Pancreas (tissue), 10 donors: ENCODE data around the gene ANGPTL2. TPM values are rescaled to one million over a fixed set of nuclear protein-coding genes. Genes with fewer than 3 reads are reported as not detected.
"Not testable (repeated sequence)": the region's sequence is repeated elsewhere in the genome, so short reads cannot be mapped to it uniquely, and the experiment has no call there.

Source experiments
- ATAC-seq, 4 donors: fragments of 200-7000 bp; cut with Tn5 transposase; one replicate each; pipeline versions ENCODE4 v1.8.0 to v1.9.1; 2020; ENCODE audit warnings: mild to moderate bottlenecking in 4 of 4, moderate library complexity in 4 of 4
- DNase-seq, 6 donors: peaks; one replicate each; pipeline ENCODE4 v3.0.0-alpha.2; 2020
- FAIRE-seq: peaks from 2 replicates; lab custom pipeline; 2012; peaks lifted over from hg19 to GRCh38; lab: Jason Lieb, UNC
- H3K27ac ChIP-seq, 4 donors: fragments of 200-600 bp; sonication (generic); 1 replicate in 3 of 4; 2 replicates in 1 of 4; pipeline versions ENCODE4 v1.5.0 to v1.8.0; 2020
- H3K27me3 ChIP-seq, 4 donors: fragments of 200-600 bp; one replicate each; pipeline ENCODE4 v1.8.0; 2021
- H3K36me3 ChIP-seq, 3 donors: fragments of 200-600 bp; sonication (generic) in 1 of 3; one replicate each; pipeline versions ENCODE4 v1.5.0 to v1.8.0; 2020 to 2021
- H3K4me1 ChIP-seq, 3 donors: fragments of 200-600 bp; one replicate each; pipeline ENCODE4 v1.8.0; 2021
- H3K4me3 ChIP-seq, 4 donors: fragments of 200-600 bp; sonication (generic) in 2 of 4; one replicate each; pipeline versions ENCODE4 v1.5.0 to v1.8.0; 2020 to 2021
- H3K9me3 ChIP-seq, 4 donors: fragments of 200-600 bp; one replicate each; pipeline ENCODE4 v1.8.0; 2021
- WGBS, 2 donors: extraction: QIAGEN DNeasy Blood & Tissue Kit; methylation state at CpG; one replicate each; pipeline ENCODE4 v1.1.7; 2013; 5-methylcytosine and 5-hydroxymethylcytosine counted together
- intact Hi-C, 3 donors: fragments of 100-400 bp; cut with DNase I; formaldehyde crosslinking; loops; one replicate each; pipeline versions ENCODE4 v1.11.1 to v1.14.2; 2022
- polyA plus RNA-seq, 2 donors: library from polyadenylated mRNA; stranded (reverse); fragments of 200-250 nt; gene quantifications; one replicate each; pipeline ENCODE4 v1.2.3, GENCODE V29; 2013
- total RNA-seq, 6 donors: library from RNA; stranded (reverse); fragmentation: NEBNext Ultra II Directional in 4 of 6; extraction: Animal tissue kit (Norgen Biotek cat#: 25700) in 4 of 6; gene quantifications; one replicate each; pipeline versions ENCODE4 v1.2.1 to v1.2.4, GENCODE V29; 2021 to 2023
- TF ChIP-seq, protein P1 (sequence below), 4 donors: fragments of 200-600 bp; sonication (generic) in 3 of 4; IDR thresholded peaks; one replicate each; pipeline versions ENCODE4 v1.5.0 to v1.8.0; 2021; ENCODE audit warnings: antibody characterized with exemption in 4 of 4
- donor health status: healthy with polysubstance abuse.
- donor health status: DM: no; HTN: no; CAD: no; lungs with moderate emphysema.
- donor health status: DM: no; HTN: no; CAD: no.
- donor health status: control.
- donor health status: control.
- donor health status: Bipolar disorder and iron deficiency.
- donor health status: DM: yes; HTN: yes; CAD: no.
- donor health status: DM: no; HTN: no; CAD: no.
- donor health status: DM: no; HTN: no; CAD: no.
- donor health status: DM: yes; HTN: yes; CAD: no.

Gene ANGPTL2, protein sequence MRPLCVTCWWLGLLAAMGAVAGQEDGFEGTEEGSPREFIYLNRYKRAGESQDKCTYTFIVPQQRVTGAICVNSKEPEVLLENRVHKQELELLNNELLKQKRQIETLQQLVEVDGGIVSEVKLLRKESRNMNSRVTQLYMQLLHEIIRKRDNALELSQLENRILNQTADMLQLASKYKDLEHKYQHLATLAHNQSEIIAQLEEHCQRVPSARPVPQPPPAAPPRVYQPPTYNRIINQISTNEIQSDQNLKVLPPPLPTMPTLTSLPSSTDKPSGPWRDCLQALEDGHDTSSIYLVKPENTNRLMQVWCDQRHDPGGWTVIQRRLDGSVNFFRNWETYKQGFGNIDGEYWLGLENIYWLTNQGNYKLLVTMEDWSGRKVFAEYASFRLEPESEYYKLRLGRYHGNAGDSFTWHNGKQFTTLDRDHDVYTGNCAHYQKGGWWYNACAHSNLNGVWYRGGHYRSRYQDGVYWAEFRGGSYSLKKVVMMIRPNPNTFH
- total RNA-seq, result 1 to 10 TPM; 1.4 to 4.6 (median 2.6) TPM
- polyA plus RNA-seq, result 1 to 10 TPM; 1.2 to 2.3 TPM

DNA sequence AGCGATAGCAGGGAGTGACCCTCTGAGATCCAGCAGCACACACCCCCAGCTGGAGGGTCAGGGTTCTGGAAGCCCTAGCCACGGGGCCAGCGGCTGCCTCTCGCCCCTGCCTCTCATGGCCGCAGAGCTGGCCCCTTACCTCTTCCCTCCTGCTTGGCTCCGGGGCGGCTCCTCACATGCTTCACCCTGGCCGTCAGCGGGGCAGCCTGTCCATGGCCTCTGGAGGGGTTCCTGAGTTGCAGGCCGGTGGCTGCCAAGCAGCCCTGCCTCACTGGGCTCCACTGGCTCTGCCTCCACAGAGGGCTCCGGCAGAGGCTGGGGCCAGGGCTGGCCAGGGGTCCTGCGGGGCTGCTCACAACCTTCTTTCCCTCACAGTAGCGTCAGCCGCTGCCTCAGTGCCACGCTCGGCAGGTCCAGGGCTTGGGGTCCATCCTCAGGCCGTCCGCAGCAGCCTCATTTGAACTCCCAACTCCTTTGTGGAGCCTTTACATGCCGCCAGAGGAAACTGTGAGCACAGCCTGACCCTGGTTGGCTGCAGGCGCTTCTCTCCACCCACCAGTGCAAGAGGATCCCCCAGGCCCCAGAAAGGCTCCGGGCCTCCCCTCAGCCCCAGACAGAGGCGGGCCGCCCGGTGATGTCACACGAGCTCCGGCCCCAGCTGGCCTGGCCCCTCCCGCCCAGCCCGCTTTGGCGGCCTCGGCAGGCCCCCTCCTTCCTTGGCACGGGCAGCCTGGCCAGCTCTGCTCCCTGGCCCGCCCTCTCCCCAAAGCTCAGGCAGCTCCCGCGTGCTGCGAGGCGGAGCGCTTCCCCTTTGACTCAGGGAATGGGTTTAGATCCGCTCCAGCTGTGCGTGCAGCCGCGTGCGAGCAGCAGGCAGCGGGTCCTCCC lies at the start of gene ANGPTL2:
Gene ANGPTL2, minus strand, starts transcription at position 460 of the 888 bp plus-strand sequence. CDS start 13,904 bp downstream, outside the sequence.
- FAIRE-seq, result no peak
- H3K4me1 ChIP-seq, result peaks cover 0 to 6% (median 6%) of the 10 kb centered on the region in 3 donors
- no peaks in the 10 kb centered on the region for H3K27me3 ChIP-seq
- TF ChIP-seq, protein P1, sequence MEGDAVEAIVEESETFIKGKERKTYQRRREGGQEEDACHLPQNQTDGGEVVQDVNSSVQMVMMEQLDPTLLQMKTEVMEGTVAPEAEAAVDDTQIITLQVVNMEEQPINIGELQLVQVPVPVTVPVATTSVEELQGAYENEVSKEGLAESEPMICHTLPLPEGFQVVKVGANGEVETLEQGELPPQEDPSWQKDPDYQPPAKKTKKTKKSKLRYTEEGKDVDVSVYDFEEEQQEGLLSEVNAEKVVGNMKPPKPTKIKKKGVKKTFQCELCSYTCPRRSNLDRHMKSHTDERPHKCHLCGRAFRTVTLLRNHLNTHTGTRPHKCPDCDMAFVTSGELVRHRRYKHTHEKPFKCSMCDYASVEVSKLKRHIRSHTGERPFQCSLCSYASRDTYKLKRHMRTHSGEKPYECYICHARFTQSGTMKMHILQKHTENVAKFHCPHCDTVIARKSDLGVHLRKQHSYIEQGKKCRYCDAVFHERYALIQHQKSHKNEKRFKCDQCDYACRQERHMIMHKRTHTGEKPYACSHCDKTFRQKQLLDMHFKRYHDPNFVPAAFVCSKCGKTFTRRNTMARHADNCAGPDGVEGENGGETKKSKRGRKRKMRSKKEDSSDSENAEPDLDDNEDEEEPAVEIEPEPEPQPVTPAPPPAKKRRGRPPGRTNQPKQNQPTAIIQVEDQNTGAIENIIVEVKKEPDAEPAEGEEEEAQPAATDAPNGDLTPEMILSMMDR (IDR thresholded peaks at IDR 0.05), result no peak
- DNase-seq, result peak; percentile 62 to 83 (median 74)
- WGBS, 2 donors, result 24 to 30% methylated on average over 35 to 43 of the region's 43 CpGs
- no peaks in the 10 kb centered on the region for H3K9me3 ChIP-seq
- no peaks in the 10 kb centered on the region for H3K36me3 ChIP-seq
- peak within 1 kb of the TSS in 1 of 4 donors; percentile 1 for H3K27ac ChIP-seq
- intact Hi-C loops, result no loop called here
- peak; percentile 86 to 91 (median 90) for ATAC-seq
- H3K4me3 ChIP-seq, result peak within 1 kb of the TSS in 2 of 4 donors; percentile 13 to 28

DNA sequence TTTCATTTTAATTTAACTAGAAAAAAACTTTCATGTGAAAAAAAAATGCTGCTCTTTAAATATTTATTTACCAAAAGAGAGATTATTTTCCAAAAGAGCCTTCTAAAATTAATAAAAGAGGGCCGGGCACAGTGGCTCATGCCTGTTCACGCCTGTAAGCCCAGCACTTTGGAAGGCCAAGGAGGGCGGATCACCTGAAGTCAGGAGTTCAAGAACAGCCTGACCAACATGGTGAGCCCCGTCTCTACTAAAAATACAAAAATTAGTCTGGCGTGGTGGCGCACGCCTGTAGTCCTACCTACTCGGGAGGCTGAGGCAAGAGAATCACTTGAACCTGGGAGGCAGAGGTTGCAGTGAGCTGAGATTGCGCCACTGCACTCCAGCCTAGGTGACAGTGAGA lies 48.9 kb upstream of the ANGPTL2 start:
- H3K27me3 ChIP-seq, H3K4me1 ChIP-seq, H3K9me3 ChIP-seq, H3K4me3 ChIP-seq, H3K27ac ChIP-seq, ATAC-seq, H3K36me3 ChIP-seq, intact Hi-C loops, FAIRE-seq: not testable (repeated sequence)
- WGBS, 2 donors, result 95 to 100% methylated on average over 9 of the region's 9 CpGs
- DNase-seq, result peak in 1 of 6 donors; percentile 21

GRCh38 chr9:127170652-127171051 lies 48.2 kb upstream of the ANGPTL2 start:
- no peak for FAIRE-seq
- TF ChIP-seq, protein P1 (IDR thresholded peaks at IDR 0.05), result no peak
- H3K4me1 ChIP-seq, result no peaks in the 10 kb centered on the region
- H3K4me3 ChIP-seq, result no peak overlapping the region
- WGBS, 2 donors, result 92 to 98% methylated on average over 2 of the region's 2 CpGs
- no peak for ATAC-seq
- intact Hi-C loops, result no loop called here
- H3K27me3 ChIP-seq, result no peaks in the 10 kb centered on the region
- H3K27ac ChIP-seq, result no peak overlapping the region
- peak in 1 of 6 donors; percentile 42 for DNase-seq
- H3K9me3 ChIP-seq, result no peaks in the 10 kb centered on the region
- peaks cover 0 to 8% (median 0%) of the 10 kb centered on the region in 3 donors for H3K36me3 ChIP-seq

DNA sequence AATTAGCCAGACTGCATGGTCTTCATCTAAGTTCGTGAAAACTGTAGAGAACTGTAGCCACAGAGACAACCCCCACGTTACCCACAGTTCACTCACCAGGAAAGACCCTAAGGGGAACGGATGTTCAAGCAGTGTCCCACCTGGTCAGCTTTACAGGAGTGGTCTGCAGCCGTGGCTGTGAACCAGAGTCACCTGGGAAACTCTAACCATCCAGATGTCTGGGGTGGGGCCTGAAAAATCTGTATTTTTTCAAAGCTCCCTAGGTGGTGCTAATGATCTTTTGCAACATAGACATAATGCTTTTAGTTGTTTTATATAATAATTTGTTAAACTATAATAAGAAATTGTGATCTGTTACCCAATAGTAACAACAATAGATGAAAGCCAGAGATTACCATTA lies 47.7 kb upstream of the ANGPTL2 start:
- Histone ChIP-seq H3K4me1 (no peaks in the 10 kb centered on the region), H3K9me3 (no peaks in the 10 kb centered on the region), H3K4me3 (no peak overlapping the region), H3K27me3 (no peaks in the 10 kb centered on the region), H3K36me3 (peaks cover 0 to 7% (median 0%) of the 10 kb centered on the region in 3 donors), H3K27ac (no peak overlapping the region)
- intact Hi-C loops, result no loop called here
- ATAC-seq (no peak), DNase-seq (no peak), FAIRE-seq (no peak)
- TF ChIP-seq, protein P1 (IDR thresholded peaks at IDR 0.05), result no peak
- 87 to 92% methylated on average over 4 of the region's 4 CpGs for WGBS, 2 donors

DNA sequence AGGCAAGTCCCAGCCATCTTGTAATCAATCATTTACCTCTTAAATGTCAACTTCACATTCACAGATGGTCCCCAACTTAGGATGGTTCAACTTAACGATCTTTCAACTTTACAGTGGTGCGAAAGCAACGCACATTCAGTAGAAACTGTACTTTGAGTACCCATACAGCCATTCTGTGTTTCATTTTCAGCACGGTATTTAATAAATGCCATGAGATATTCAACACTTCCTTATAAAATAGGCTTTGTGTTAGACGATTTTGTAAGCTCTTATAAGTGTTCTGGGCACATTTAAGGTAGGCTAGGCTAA lies 47.1 kb upstream of the ANGPTL2 start:
- intact Hi-C loops, result no loop called here
- no peak overlapping the region for H3K4me3 ChIP-seq
- no peaks in the 10 kb centered on the region for H3K9me3 ChIP-seq
- WGBS, 2 donors, result 68 to 74% methylated on average over 5 of the region's 5 CpGs
- FAIRE-seq (no peak), DNase-seq (no peak), ATAC-seq (no peak)
- no peak overlapping the region for H3K27ac ChIP-seq
- H3K4me1 ChIP-seq, result no peaks in the 10 kb centered on the region
- no peaks in the 10 kb centered on the region for H3K27me3 ChIP-seq
- TF ChIP-seq, protein P1 (IDR thresholded peaks at IDR 0.05), result no peak
- H3K36me3 ChIP-seq, result peaks cover 0 to 1% (median 0%) of the 10 kb centered on the region in 3 donors
